ENCODE results near the gene CYBA. TPM values are rescaled to one million over a fixed set of nuclear protein-coding genes. Genes with fewer than 3 reads are reported as not detected.
A peak's percentile ranks its signal among the peaks of the same experiment; 100 is the strongest.

The CYBA gene
- total RNA-seq, 2 donors from 2014 or later, result 82.0 to 132 TPM

GRCh38 chr16:88653596-88654362 lies 2.9 kb upstream of the CYBA start:
- no peak for TF ChIP-seq CTCF (IDR thresholded peaks at IDR 0.05)
- Histone ChIP-seq H3K36me3 (peaks cover 12% of the 10 kb centered on the region), H3K27ac (no peak overlapping the region), H3K4me3 (no peak overlapping the region), H3K4me1 (peaks cover 0 to 29% of the 10 kb centered on the region in 2 donors), H3K27me3 (no peaks in the 10 kb centered on the region), H3K9me3 (no peaks in the 10 kb centered on the region)
- DNase-seq (ENCODE audit: low spot score), result no peak

GRCh38 chr16:88653101-88653500 lies 2.2 kb upstream of the CYBA start:
- Histone ChIP-seq H3K27me3 (no peaks in the 10 kb centered on the region), H3K4me1 (peaks cover 0 to 29% of the 10 kb centered on the region in 2 donors), H3K27ac (no peak overlapping the region), H3K4me3 (no peak overlapping the region), H3K36me3 (peaks cover 11% of the 10 kb centered on the region), H3K9me3 (no peaks in the 10 kb centered on the region)
- TF ChIP-seq CTCF (IDR thresholded peaks at IDR 0.05), result no peak
- no peak for DNase-seq (ENCODE audit: low spot score)

- Histone ChIP-seq H3K27me3 (no peaks in the 10 kb centered on the region), H3K4me3 (no peak overlapping the region), H3K36me3 (peaks cover 7% of the 10 kb centered on the region), H3K27ac (no peak overlapping the region), H3K4me1 (peaks cover 0 to 29% of the 10 kb centered on the region in 2 donors), H3K9me3 (no peaks in the 10 kb centered on the region)
- TF ChIP-seq CTCF (IDR thresholded peaks at IDR 0.05), result no peak
- DNase-seq (ENCODE audit: low spot score), result no peak
Measured at GRCh38 chr16:88652762-88653063, 1.9 kb upstream of the CYBA start.

GRCh38 chr16:88651989-88652761 lies 1.3 kb upstream of the CYBA start:
- no peak for TF ChIP-seq CTCF (IDR thresholded peaks at IDR 0.05)
- H3K9me3 ChIP-seq, result no peaks in the 10 kb centered on the region
- peaks cover 0 to 29% of the 10 kb centered on the region in 2 donors for H3K4me1 ChIP-seq
- peak overlapping the region in 1 of 2 donors; percentile 75 for H3K27ac ChIP-seq
- DNase-seq (ENCODE audit: low spot score), result no peak
- H3K36me3 ChIP-seq, result peaks cover 2% of the 10 kb centered on the region
- no peaks in the 10 kb centered on the region for H3K27me3 ChIP-seq
- no peak overlapping the region for H3K4me3 ChIP-seq

- TF ChIP-seq CTCF (IDR thresholded peaks at IDR 0.05), result no peak
- peak overlapping the region; percentile 61 to 75 for H3K27ac ChIP-seq
- peaks cover 0 to 29% of the 10 kb centered on the region in 2 donors for H3K4me1 ChIP-seq
- H3K36me3 ChIP-seq, result no peaks in the 10 kb centered on the region
- H3K4me3 ChIP-seq, result peak overlapping the region; percentile 70 to 75
- no peaks in the 10 kb centered on the region for H3K9me3 ChIP-seq
- no peaks in the 10 kb centered on the region for H3K27me3 ChIP-seq
- no peak for DNase-seq (ENCODE audit: low spot score)
Measured at GRCh38 chr16:88651276-88651988, 579 bp upstream of the CYBA start.
